Lower leg skin (tissue), 4 donors: ENCODE data around the gene SIRPA. TPM values are rescaled to one million over a fixed set of nuclear protein-coding genes. Genes with fewer than 3 reads are reported as not detected.
A peak's percentile ranks its signal among the peaks of the same experiment; 100 is the strongest.

Experiments used
- DNase-seq, 2 donors: peaks; one replicate each; pipeline ENCODE4 v3.0.0-alpha.2; 2019; ENCODE audit warnings: low spot score in 2 of 2
- H3K4me3 ChIP-seq: fragments of 200-600 bp; sonication (generic); 2 replicates; pipeline ENCODE4 v1.5.1; 2017; ENCODE audit warnings: mild to moderate bottlenecking, low read depth; ENCODE audit not compliant: poor library complexity, severe bottlenecking
- CTCF ChIP-seq, 3 donors: fragments of 450-650 bp; IDR thresholded peaks; one replicate each; pipeline ENCODE4 v1.5.1; 2016; ENCODE audit warnings: antibody characterized with exemption in 3 of 3, mild to moderate bottlenecking in 3 of 3, moderate library complexity in 2 of 3
- POLR2A ChIP-seq, 2 donors: fragments of 450-650 bp; IDR thresholded peaks; one replicate each; pipeline ENCODE4 v1.6.1; 2016 to 2017; ENCODE audit warnings: antibody characterized with exemption in 2 of 2, mild to moderate bottlenecking in 1 of 2, moderate library complexity in 1 of 2
- WGBS, 2 donors: methylation state at CpG; one replicate each; pipeline ENCODE4 v1.1.5; 2018; 5-methylcytosine and 5-hydroxymethylcytosine counted together
- intact Hi-C: fragments of 100-400 bp; cut with DNase I; formaldehyde crosslinking; loops from one replicate; pipeline ENCODE4 v1.15.0; 2023; ENCODE audit warnings: low total_unique reads
- total RNA-seq, 4 donors: library from RNA; depleted of rRNA; stranded (reverse); fragments of >200 nt; gene quantifications; one replicate each; pipeline ENCODE4 v1.1.0, GENCODE V29; 2016

Gene SIRPA
- total RNA-seq, 4 donors from 2014 or later = 29.3 to 55.0 (median 44.1) TPM

- DNase-seq = no peak
- no peak overlapping the region for H3K4me3 ChIP-seq
- 78 to 80% methylated on average over 14 of the region's 14 CpGs for WGBS, 2 donors
- intact Hi-C loops = no loop called here
- no peak for TF ChIP-seq CTCF (IDR thresholded peaks at IDR 0.05)
- no peak for TF ChIP-seq POLR2A (IDR thresholded peaks at IDR 0.05)
These were observed 43.5 kb downstream of the SIRPA start for GRCh38 chr20:1938464-1939269.

GRCh38 chr20:1939270-1939595, 44.0 kb downstream of the SIRPA start:
- 86 to 88% methylated on average over 4 of the region's 4 CpGs for WGBS, 2 donors
- H3K4me3 ChIP-seq = no peak overlapping the region
- intact Hi-C loops = no loop called here
- DNase-seq = peak in 1 of 2 donors; percentile 43
- TF ChIP-seq CTCF (IDR thresholded peaks at IDR 0.05) (no peak), POLR2A (IDR thresholded peaks at IDR 0.05) (no peak)

GRCh38 chr20:1940581-1940980, 45.4 kb downstream of the SIRPA start:
- no peak for TF ChIP-seq CTCF (IDR thresholded peaks at IDR 0.05)
- TF ChIP-seq POLR2A (IDR thresholded peaks at IDR 0.05) = no peak
- H3K4me3 ChIP-seq = no peak overlapping the region
- WGBS, 2 donors = 56 to 71% methylated on average over 5 of the region's 5 CpGs
- intact Hi-C loops = no loop called here
- peak in 1 of 2 donors; percentile 31 for DNase-seq

GRCh38 chr20:1941226-1941625, 46.0 kb downstream of the SIRPA start:
- DNase-seq = peak in 1 of 2 donors; percentile 87
- TF ChIP-seq POLR2A (IDR thresholded peaks at IDR 0.05) = no peak
- no peak for TF ChIP-seq CTCF (IDR thresholded peaks at IDR 0.05)
- intact Hi-C loops = no loop called here
- 35% methylated on average over 8 of the region's 8 CpGs for WGBS, 2 donors
- no peak overlapping the region for H3K4me3 ChIP-seq

- intact Hi-C loops = no loop called here
- no peak overlapping the region for H3K4me3 ChIP-seq
- TF ChIP-seq POLR2A (IDR thresholded peaks at IDR 0.05) (no peak), CTCF (IDR thresholded peaks at IDR 0.05) (no peak)
- 84 to 89% methylated on average over 7 of the region's 7 CpGs for WGBS, 2 donors
- DNase-seq = peak in 1 of 2 donors; percentile 76
These were observed 46.9 kb downstream of the SIRPA start for GRCh38 chr20:1942061-1942460.
